ENCODE results near the gene FAM229A. TPM values are rescaled to one million over a fixed set of nuclear protein-coding genes. Genes with fewer than 3 reads are reported as not detected.

Gene FAM229A
- polyA plus RNA-seq, 2 of the 4 experiments (the other 2 are of a cell fraction): 3.5 to 5.6 TPM

DNA sequence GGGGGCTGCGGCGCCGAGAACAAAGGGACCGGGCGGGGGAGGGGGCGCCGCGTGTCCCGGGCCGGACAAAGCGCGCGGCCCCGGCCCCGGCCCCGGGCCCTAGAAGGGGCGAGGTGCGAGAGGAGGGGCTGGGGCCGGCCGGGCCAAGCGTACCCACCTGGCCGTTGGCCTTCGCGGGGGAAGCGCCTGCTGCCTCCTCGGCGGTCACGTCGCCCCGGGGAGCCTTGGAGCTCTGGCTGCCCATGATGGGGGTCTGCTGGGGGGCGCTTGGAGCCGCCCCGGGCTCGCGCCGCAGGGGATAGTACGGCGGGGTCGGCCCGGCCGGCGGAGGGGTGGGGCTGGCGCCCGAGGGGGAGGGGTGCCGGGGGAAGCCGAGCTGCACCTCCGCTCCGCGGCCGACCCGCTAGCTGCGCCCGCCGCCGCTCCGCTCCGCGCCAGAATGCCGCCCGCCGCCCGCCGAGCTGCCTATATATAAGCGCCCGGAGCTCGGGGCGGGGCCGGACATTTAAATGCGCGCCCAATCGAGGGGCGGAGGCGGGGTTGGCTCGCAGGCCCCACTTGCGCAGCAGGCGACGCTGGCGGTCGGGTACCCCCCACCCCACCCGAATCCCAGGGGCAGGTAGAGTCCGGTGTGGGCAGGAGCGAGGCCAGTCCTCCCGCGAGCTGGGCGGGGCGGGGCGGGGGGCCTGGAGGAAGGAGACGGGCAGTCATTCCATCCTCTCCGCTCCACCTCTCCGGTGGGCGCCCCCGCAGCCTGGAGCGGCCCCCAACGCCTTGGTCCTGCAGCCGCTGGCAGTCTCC, 26.3 kb downstream of the FAM229A start, which contains the start of gene MARCKSL1:
Gene MARCKSL1 (minus strand): TSS at position 444 of the 801 bp plus-strand sequence. CDS start 200 bp downstream, at position 244.
- DNase-seq (ENCODE audit: low read depth in 1 of 2, low spot score in 1 of 2): peak; percentile 43 to 54

More for the DNA sequence above, 26.3 kb downstream of the FAM229A start, which contains the start of gene MARCKSL1:
- no peak for FAIRE-seq
- Histone ChIP-seq H3K9me3 (no peaks in the 10 kb centered on the region), H3K4me2 (peak within 1 kb of the TSS; percentile 96), H3K4me3 (peak within 1 kb of the TSS; percentile 100), H3K4me1 (peaks cover 33% of the 10 kb centered on the region), H3K27ac (peak within 1 kb of the TSS; percentile 96 to 98)
- CTCF ChIA-PET: interaction anchor here (0.6 to 1.7 kb wide), 13 partner anchors 12 to 250 kb away, joined by 3 to 5 read pairs (median 3); no protein-coding TSS in a partner anchor
- no peak for TF ChIP-seq HOXB5 (CRISPR knock-in tag; IDR thresholded peaks at IDR 0.05)
- TF ChIP-seq HEYL (CRISPR knock-in tag; IDR thresholded peaks at IDR 0.05): no peak
- TF ChIP-seq, protein P1, sequence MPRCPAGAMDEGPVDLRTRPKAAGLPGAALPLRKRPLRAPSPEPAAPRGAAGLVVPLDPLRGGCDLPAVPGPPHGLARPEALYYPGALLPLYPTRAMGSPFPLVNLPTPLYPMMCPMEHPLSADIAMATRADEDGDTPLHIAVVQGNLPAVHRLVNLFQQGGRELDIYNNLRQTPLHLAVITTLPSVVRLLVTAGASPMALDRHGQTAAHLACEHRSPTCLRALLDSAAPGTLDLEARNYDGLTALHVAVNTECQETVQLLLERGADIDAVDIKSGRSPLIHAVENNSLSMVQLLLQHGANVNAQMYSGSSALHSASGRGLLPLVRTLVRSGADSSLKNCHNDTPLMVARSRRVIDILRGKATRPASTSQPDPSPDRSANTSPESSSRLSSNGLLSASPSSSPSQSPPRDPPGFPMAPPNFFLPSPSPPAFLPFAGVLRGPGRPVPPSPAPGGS (IDR thresholded peaks at IDR 0.05): peak; percentile 96
- no peak for TF ChIP-seq MYC (IDR thresholded peaks at IDR 0.05; ENCODE audit: borderline replicate concordance, low read length)
- no peak for TF ChIP-seq CBX2 (IDR thresholded peaks at IDR 0.05; ENCODE audit: borderline replicate concordance, low read depth)
- TF ChIP-seq PHF8 (IDR thresholded peaks at IDR 0.05; ENCODE audit: borderline replicate concordance, low read depth): peak; percentile 64
- TF ChIP-seq CEBPB (IDR thresholded peaks at IDR 0.05): no peak
- no peak for TF ChIP-seq HOXA7 (CRISPR knock-in tag; IDR thresholded peaks at IDR 0.05)
- TF ChIP-seq, protein P2, sequence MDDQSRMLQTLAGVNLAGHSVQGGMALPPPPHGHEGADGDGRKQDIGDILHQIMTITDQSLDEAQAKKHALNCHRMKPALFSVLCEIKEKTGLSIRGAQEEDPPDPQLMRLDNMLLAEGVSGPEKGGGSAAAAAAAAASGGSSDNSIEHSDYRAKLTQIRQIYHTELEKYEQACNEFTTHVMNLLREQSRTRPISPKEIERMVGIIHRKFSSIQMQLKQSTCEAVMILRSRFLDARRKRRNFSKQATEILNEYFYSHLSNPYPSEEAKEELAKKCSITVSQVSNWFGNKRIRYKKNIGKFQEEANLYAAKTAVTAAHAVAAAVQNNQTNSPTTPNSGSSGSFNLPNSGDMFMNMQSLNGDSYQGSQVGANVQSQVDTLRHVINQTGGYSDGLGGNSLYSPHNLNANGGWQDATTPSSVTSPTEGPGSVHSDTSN (IDR thresholded peaks at IDR 0.05): no peak
- no peak for TF ChIP-seq NFE2L2 (conservative IDR thresholded peaks at IDR 0.05; ENCODE audit: low read length)
- TF ChIP-seq ESRRA (IDR thresholded peaks at IDR 0.05; ENCODE audit: borderline replicate concordance, low read length): no peak
- no peak for TF ChIP-seq RCOR1 (IDR thresholded peaks at IDR 0.05; ENCODE audit: low read depth, low read length)
- no peak for TF ChIP-seq FOSB (CRISPR knock-in tag; IDR thresholded peaks at IDR 0.05)
- no peak for TF ChIP-seq FOSL2 (IDR thresholded peaks at IDR 0.05)
- TF ChIP-seq FOSL2 (CRISPR knock-in tag; IDR thresholded peaks at IDR 0.05): no peak
- TF ChIP-seq POLR2A (IDR thresholded peaks at IDR 0.05; ENCODE audit: low read length): peak; percentile 90
- no peak for TF ChIP-seq MAFK (IDR thresholded peaks at IDR 0.05; ENCODE audit: partially characterized antibody)
- no peak for TF ChIP-seq CHD4 (IDR thresholded peaks at IDR 0.05; ENCODE audit: borderline replicate concordance)
- TF ChIP-seq, protein P3, sequence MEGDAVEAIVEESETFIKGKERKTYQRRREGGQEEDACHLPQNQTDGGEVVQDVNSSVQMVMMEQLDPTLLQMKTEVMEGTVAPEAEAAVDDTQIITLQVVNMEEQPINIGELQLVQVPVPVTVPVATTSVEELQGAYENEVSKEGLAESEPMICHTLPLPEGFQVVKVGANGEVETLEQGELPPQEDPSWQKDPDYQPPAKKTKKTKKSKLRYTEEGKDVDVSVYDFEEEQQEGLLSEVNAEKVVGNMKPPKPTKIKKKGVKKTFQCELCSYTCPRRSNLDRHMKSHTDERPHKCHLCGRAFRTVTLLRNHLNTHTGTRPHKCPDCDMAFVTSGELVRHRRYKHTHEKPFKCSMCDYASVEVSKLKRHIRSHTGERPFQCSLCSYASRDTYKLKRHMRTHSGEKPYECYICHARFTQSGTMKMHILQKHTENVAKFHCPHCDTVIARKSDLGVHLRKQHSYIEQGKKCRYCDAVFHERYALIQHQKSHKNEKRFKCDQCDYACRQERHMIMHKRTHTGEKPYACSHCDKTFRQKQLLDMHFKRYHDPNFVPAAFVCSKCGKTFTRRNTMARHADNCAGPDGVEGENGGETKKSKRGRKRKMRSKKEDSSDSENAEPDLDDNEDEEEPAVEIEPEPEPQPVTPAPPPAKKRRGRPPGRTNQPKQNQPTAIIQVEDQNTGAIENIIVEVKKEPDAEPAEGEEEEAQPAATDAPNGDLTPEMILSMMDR (IDR thresholded peaks at IDR 0.05): no peak
- no peak for TF ChIP-seq CBX8 (IDR thresholded peaks at IDR 0.05)
- TF ChIP-seq, protein P4, sequence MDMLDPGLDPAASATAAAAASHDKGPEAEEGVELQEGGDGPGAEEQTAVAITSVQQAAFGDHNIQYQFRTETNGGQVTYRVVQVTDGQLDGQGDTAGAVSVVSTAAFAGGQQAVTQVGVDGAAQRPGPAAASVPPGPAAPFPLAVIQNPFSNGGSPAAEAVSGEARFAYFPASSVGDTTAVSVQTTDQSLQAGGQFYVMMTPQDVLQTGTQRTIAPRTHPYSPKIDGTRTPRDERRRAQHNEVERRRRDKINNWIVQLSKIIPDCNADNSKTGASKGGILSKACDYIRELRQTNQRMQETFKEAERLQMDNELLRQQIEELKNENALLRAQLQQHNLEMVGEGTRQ (IDR thresholded peaks at IDR 0.05): no peak
- no peak for TF ChIP-seq HOXB13 (CRISPR knock-in tag; IDR thresholded peaks at IDR 0.05; ENCODE audit: low read depth)
- TF ChIP-seq, protein P5, sequence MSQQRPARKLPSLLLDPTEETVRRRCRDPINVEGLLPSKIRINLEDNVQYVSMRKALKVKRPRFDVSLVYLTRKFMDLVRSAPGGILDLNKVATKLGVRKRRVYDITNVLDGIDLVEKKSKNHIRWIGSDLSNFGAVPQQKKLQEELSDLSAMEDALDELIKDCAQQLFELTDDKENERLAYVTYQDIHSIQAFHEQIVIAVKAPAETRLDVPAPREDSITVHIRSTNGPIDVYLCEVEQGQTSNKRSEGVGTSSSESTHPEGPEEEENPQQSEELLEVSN (IDR thresholded peaks at IDR 0.05; ENCODE audit: borderline replicate concordance, low read depth): no peak
- TF ChIP-seq, protein P6, sequence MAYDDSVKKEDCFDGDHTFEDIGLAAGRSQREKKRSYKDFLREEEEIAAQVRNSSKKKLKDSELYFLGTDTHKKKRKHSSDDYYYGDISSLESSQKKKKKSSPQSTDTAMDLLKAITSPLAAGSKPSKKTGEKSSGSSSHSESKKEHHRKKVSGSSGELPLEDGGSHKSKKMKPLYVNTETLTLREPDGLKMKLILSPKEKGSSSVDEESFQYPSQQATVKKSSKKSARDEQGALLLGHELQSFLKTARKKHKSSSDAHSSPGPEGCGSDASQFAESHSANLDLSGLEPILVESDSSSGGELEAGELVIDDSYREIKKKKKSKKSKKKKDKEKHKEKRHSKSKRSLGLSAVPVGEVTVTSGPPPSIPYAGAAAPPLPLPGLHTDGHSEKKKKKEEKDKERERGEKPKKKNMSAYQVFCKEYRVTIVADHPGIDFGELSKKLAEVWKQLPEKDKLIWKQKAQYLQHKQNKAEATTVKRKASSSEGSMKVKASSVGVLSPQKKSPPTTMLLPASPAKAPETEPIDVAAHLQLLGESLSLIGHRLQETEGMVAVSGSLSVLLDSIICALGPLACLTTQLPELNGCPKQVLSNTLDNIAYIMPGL (CRISPR knock-in tag; IDR thresholded peaks at IDR 0.05; ENCODE audit: borderline replicate concordance): no peak
- no peak for TF ChIP-seq ZNF302 (CRISPR knock-in tag; IDR thresholded peaks at IDR 0.05)
- no peak for TF ChIP-seq MAZ (IDR thresholded peaks at IDR 0.05; ENCODE audit: borderline replicate concordance, low read depth, low read length)
- TF ChIP-seq JUN (IDR thresholded peaks at IDR 0.05): peak; percentile 72 to 92; a peak in 4 of 5 replicates
- no peak for TF ChIP-seq SMC3 (IDR thresholded peaks at IDR 0.05)
- no peak for TF ChIP-seq RNF2 (IDR thresholded peaks at IDR 0.05; ENCODE audit: borderline replicate concordance, low read depth)
- TF ChIP-seq SREBF2 (IDR thresholded peaks at IDR 0.05): no peak
- peak; percentile 62 to 73 for ATAC-seq
- POLR2A ChIA-PET: interaction anchor here (0.6 to 2.1 kb wide), 20 partner anchors 9 to 258 kb away, joined by 3 to 20 read pairs (median 4); partner anchors contain the start of genes BSDC1, CCDC28B and HDAC1
- no CpG with 5 or more reads among the region's 95 CpGs for WGBS (ENCODE audit: missing lambda C conversion rate)

All from A549 (cell line).